ENCODE measurements around the gene E2F4.

DNA sequence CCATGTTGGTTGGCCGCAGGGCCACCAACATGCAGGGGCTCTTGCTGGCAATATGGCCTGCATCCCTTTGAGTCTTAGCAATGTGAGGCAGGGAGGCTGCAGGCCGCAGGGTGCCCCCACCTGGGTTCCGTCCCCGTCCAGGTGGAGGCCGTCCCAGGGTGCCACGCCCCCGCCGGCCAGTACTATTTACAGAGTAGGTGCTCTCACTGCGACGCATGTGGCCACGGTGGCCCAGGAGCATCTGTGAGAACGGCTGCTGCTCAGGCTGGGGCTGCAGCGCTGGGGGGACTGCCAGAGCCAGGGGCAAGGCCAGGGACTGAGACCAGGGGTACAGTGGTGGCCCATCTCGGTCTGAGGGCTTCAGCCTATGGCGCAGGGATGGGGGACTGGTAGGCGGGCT is 11.8 kb upstream of the E2F4 start:
- TF ChIP-seq, protein P1, sequence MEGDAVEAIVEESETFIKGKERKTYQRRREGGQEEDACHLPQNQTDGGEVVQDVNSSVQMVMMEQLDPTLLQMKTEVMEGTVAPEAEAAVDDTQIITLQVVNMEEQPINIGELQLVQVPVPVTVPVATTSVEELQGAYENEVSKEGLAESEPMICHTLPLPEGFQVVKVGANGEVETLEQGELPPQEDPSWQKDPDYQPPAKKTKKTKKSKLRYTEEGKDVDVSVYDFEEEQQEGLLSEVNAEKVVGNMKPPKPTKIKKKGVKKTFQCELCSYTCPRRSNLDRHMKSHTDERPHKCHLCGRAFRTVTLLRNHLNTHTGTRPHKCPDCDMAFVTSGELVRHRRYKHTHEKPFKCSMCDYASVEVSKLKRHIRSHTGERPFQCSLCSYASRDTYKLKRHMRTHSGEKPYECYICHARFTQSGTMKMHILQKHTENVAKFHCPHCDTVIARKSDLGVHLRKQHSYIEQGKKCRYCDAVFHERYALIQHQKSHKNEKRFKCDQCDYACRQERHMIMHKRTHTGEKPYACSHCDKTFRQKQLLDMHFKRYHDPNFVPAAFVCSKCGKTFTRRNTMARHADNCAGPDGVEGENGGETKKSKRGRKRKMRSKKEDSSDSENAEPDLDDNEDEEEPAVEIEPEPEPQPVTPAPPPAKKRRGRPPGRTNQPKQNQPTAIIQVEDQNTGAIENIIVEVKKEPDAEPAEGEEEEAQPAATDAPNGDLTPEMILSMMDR (IDR thresholded peaks at IDR 0.05; ENCODE audit: low read depth, low read length): no peak
- no peak for TF ChIP-seq POLR2A (IDR thresholded peaks at IDR 0.05; ENCODE audit: extremely low read depth, insufficient read length)
- TF ChIP-seq MYC (IDR thresholded peaks at IDR 0.05; ENCODE audit: low read depth, low read length): no peak

All from NB4 (cell line).